Ascending aorta (tissue), 2 donors: ENCODE measurements around the gene DCAF7. TPM values are rescaled to one million over a fixed set of nuclear protein-coding genes. Genes with fewer than 3 reads are reported as not detected.

Experiments
- DNase-seq, 2 donors: peaks; one replicate each; pipeline ENCODE4 v3.0.0-alpha.2; 2019; ENCODE audit warnings: low spot score in 2 of 2
- H3K27ac ChIP-seq, 2 donors: fragments of 200-600 bp; sonication (generic); one replicate each; pipeline ENCODE4 v1.5.1; 2016 to 2017; ENCODE audit warnings: mild to moderate bottlenecking in 1 of 2
- H3K27me3 ChIP-seq: fragments of 200-600 bp; sonication (generic); one replicate; pipeline ENCODE4 v1.5.1; 2017
- H3K36me3 ChIP-seq, 2 donors: fragments of 200-600 bp; sonication (generic); one replicate each; pipeline ENCODE4 v1.5.1; 2016
- H3K4me1 ChIP-seq, 2 donors: fragments of 200-600 bp; sonication (generic); one replicate each; pipeline ENCODE4 v1.5.1; 2016 to 2017; ENCODE audit warnings: mild to moderate bottlenecking in 1 of 2
- H3K4me3 ChIP-seq, 2 donors: fragments of 200-600 bp; sonication (generic); one replicate each; pipeline ENCODE4 v1.5.1; 2016 to 2017; ENCODE audit warnings: mild to moderate bottlenecking in 1 of 2
- H3K9me3 ChIP-seq, 2 donors: fragments of 200-600 bp; sonication (generic); one replicate each; pipeline ENCODE4 v1.5.1; 2016
- intact Hi-C: fragments of 100-400 bp; cut with DNase I; formaldehyde crosslinking; loops from one replicate; pipeline ENCODE4 v1.15.1; 2023
- total RNA-seq: library from RNA; depleted of rRNA; stranded (reverse); fragments of >200 nt; gene quantifications from one replicate; pipeline ENCODE4 v1.1.0, GENCODE V29; 2016
- TF ChIP-seq, protein P1 (sequence below), 3 experiments: fragments of 200-600 bp in 2 of 3; fragments of 450-650 bp in 1 of 3; sonication (generic) in 2 of 3; IDR thresholded peaks; one replicate each; pipeline ENCODE4 v1.5.1; 2016 to 2019; ENCODE audit warnings: antibody characterized with exemption in 3 of 3, mild to moderate bottlenecking in 1 of 3, moderate library complexity in 1 of 3

DCAF7 gene
- total RNA-seq, 1 donor from 2014 or later: 18.6 TPM

GRCh38 chr17:63555500-63556156 lies 5.4 kb downstream of the DCAF7 start:
- Histone ChIP-seq H3K4me1 (peaks cover 0 to 15% of the 10 kb centered on the region in 2 donors), H3K36me3 (peaks cover 0 to 4% of the 10 kb centered on the region in 2 donors), H3K27ac (no peak overlapping the region), H3K4me3 (no peak overlapping the region), H3K9me3 (no peaks in the 10 kb centered on the region), H3K27me3 (no peaks in the 10 kb centered on the region)
- intact Hi-C loops: no loop called here
- DNase-seq: no peak
- TF ChIP-seq, protein P1, sequence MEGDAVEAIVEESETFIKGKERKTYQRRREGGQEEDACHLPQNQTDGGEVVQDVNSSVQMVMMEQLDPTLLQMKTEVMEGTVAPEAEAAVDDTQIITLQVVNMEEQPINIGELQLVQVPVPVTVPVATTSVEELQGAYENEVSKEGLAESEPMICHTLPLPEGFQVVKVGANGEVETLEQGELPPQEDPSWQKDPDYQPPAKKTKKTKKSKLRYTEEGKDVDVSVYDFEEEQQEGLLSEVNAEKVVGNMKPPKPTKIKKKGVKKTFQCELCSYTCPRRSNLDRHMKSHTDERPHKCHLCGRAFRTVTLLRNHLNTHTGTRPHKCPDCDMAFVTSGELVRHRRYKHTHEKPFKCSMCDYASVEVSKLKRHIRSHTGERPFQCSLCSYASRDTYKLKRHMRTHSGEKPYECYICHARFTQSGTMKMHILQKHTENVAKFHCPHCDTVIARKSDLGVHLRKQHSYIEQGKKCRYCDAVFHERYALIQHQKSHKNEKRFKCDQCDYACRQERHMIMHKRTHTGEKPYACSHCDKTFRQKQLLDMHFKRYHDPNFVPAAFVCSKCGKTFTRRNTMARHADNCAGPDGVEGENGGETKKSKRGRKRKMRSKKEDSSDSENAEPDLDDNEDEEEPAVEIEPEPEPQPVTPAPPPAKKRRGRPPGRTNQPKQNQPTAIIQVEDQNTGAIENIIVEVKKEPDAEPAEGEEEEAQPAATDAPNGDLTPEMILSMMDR (IDR thresholded peaks at IDR 0.05): no peak

- intact Hi-C loops: no loop called here
- peaks cover 0 to 9% of the 10 kb centered on the region in 2 donors for H3K4me1 ChIP-seq
- H3K9me3 ChIP-seq: no peaks in the 10 kb centered on the region
- peaks cover 0 to 4% of the 10 kb centered on the region in 2 donors for H3K36me3 ChIP-seq
- TF ChIP-seq, protein P1 (IDR thresholded peaks at IDR 0.05): no peak
- no peak for DNase-seq
- H3K27ac ChIP-seq: no peak overlapping the region
- H3K4me3 ChIP-seq: no peak overlapping the region
- no peaks in the 10 kb centered on the region for H3K27me3 ChIP-seq
These were observed 7.1 kb downstream of the DCAF7 start for GRCh38 chr17:63557416-63557815.

- intact Hi-C loops: no loop called here
- no peak for DNase-seq
- Histone ChIP-seq H3K27ac (no peak overlapping the region), H3K36me3 (peaks cover 0 to 4% of the 10 kb centered on the region in 2 donors), H3K4me3 (no peak overlapping the region), H3K27me3 (no peaks in the 10 kb centered on the region), H3K4me1 (peaks cover 0 to 8% of the 10 kb centered on the region in 2 donors), H3K9me3 (no peaks in the 10 kb centered on the region)
- TF ChIP-seq, protein P1 (IDR thresholded peaks at IDR 0.05): no peak
These were observed 8.2 kb downstream of the DCAF7 start for GRCh38 chr17:63558441-63558840.

DNA sequence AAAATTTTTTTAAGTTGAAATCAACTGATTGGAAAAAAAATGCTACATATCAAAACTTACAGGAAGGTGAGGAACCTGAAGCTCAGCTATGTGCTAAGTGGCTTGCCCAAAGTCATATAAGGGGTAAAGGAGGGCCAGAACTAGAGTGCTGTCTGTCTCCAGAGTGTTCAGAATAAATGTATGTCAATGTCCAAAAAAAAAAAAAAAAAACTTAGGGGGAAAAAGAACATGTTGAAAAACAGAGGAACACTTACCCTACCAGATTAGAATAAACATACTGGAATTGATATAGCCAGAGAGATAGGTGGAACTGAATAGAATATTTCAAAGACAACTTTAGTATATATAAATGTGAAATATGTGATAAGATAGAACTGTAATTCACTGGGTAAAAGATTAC lies 11.5 kb downstream of the DCAF7 start:
- no peak overlapping the region for H3K4me3 ChIP-seq
- TF ChIP-seq, protein P1 (IDR thresholded peaks at IDR 0.05): no peak
- intact Hi-C loops: no loop called here
- no peaks in the 10 kb centered on the region for H3K9me3 ChIP-seq
- no peaks in the 10 kb centered on the region for H3K27me3 ChIP-seq
- H3K36me3 ChIP-seq: peaks cover 0 to 4% of the 10 kb centered on the region in 2 donors
- no peak overlapping the region for H3K27ac ChIP-seq
- no peak for DNase-seq
- no peaks in the 10 kb centered on the region for H3K4me1 ChIP-seq

DNA sequence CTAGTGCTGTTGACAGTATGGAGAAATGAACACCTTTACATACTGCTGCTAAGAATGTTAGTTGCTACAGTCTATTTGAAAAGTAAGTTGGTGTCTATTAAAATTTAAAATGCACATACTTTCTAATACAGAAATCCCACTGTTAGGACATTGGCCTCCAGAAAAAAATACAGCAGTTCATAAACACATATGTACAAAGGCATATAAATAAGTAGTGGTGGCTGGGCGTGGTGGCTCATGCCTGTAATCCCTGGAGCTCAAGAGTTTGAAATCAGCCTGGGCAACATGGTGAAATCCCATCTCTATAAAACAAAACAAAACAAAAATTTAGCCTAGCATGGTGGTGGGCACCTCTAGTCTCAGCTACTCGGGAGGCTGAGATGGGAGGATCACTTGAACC lies 13.1 kb downstream of the DCAF7 start:
- intact Hi-C loops: no loop called here
- TF ChIP-seq, protein P1 (IDR thresholded peaks at IDR 0.05): no peak

More for the DNA sequence above, 13.1 kb downstream of the DCAF7 start:
- no peak for DNase-seq
- no peaks in the 10 kb centered on the region for H3K36me3 ChIP-seq
- no peak overlapping the region for H3K27ac ChIP-seq
- H3K27me3 ChIP-seq: no peaks in the 10 kb centered on the region
- H3K4me1 ChIP-seq: no peaks in the 10 kb centered on the region
- no peaks in the 10 kb centered on the region for H3K9me3 ChIP-seq
- H3K4me3 ChIP-seq: no peak overlapping the region
